Panc1 (cell line): Measurements from ENCODE around the gene ASB4.

Experiments
- POLR2AphosphoS5 ChIP-seq: IDR thresholded peaks from 2 replicates; pipeline ENCODE4 v1.6.1; 2012; ENCODE audit warnings: mild to moderate bottlenecking, low read depth, low read length, moderate library complexity
- SIN3A ChIP-seq: IDR thresholded peaks from 2 replicates; pipeline ENCODE4 v1.6.1; 2012; ENCODE audit warnings: low read depth, mild to moderate bottlenecking, low read length, moderate library complexity, borderline replicate concordance; ENCODE audit not compliant: insufficient read depth
- TCF7L2 ChIP-seq: IDR thresholded peaks from 2 replicates; pipeline ENCODE4 v1.6.1; 2011; ENCODE audit warnings: mild to moderate bottlenecking, low read depth, low read length, inconsistent platforms
- TF ChIP-seq, protein P1 (sequence below): fragments of 450-650 bp; IDR thresholded peaks from 2 replicates; pipeline ENCODE4 v1.5.1; 2017; ENCODE audit warnings: mild to moderate bottlenecking
- TF ChIP-seq, protein P2 (sequence below), 2 experiments: IDR thresholded peaks; 2 replicates each; pipeline ENCODE4 v1.6.1; 2011 to 2012; ENCODE audit warnings: low read depth in 2 of 2, control low read depth in 1 of 2, low read length in 1 of 2, mild to moderate bottlenecking in 1 of 2, moderate library complexity in 1 of 2; ENCODE audit not compliant: insufficient read depth in 1 of 2

GRCh38 chr7:95569720-95570119 lies 84.0 kb downstream of the ASB4 start:
- TF ChIP-seq, protein P1, sequence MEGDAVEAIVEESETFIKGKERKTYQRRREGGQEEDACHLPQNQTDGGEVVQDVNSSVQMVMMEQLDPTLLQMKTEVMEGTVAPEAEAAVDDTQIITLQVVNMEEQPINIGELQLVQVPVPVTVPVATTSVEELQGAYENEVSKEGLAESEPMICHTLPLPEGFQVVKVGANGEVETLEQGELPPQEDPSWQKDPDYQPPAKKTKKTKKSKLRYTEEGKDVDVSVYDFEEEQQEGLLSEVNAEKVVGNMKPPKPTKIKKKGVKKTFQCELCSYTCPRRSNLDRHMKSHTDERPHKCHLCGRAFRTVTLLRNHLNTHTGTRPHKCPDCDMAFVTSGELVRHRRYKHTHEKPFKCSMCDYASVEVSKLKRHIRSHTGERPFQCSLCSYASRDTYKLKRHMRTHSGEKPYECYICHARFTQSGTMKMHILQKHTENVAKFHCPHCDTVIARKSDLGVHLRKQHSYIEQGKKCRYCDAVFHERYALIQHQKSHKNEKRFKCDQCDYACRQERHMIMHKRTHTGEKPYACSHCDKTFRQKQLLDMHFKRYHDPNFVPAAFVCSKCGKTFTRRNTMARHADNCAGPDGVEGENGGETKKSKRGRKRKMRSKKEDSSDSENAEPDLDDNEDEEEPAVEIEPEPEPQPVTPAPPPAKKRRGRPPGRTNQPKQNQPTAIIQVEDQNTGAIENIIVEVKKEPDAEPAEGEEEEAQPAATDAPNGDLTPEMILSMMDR = no peak
- TF ChIP-seq POLR2AphosphoS5 = no peak
- TF ChIP-seq, protein P2, sequence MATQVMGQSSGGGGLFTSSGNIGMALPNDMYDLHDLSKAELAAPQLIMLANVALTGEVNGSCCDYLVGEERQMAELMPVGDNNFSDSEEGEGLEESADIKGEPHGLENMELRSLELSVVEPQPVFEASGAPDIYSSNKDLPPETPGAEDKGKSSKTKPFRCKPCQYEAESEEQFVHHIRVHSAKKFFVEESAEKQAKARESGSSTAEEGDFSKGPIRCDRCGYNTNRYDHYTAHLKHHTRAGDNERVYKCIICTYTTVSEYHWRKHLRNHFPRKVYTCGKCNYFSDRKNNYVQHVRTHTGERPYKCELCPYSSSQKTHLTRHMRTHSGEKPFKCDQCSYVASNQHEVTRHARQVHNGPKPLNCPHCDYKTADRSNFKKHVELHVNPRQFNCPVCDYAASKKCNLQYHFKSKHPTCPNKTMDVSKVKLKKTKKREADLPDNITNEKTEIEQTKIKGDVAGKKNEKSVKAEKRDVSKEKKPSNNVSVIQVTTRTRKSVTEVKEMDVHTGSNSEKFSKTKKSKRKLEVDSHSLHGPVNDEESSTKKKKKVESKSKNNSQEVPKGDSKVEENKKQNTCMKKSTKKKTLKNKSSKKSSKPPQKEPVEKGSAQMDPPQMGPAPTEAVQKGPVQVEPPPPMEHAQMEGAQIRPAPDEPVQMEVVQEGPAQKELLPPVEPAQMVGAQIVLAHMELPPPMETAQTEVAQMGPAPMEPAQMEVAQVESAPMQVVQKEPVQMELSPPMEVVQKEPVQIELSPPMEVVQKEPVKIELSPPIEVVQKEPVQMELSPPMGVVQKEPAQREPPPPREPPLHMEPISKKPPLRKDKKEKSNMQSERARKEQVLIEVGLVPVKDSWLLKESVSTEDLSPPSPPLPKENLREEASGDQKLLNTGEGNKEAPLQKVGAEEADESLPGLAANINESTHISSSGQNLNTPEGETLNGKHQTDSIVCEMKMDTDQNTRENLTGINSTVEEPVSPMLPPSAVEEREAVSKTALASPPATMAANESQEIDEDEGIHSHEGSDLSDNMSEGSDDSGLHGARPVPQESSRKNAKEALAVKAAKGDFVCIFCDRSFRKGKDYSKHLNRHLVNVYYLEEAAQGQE (IDR thresholded peaks at IDR 0.05; ENCODE audit: insufficient read depth in 1 of 2, low read depth in 2 of 2, low read length in 1 of 2) = no peak
- TF ChIP-seq TCF7L2 = no peak
- no peak for TF ChIP-seq SIN3A
